SK-N-SH (cell line): ENCODE data around the gene HECW1. TPM values are rescaled to one million over a fixed set of nuclear protein-coding genes. Genes with fewer than 3 reads are reported as not detected.

Experiments
- CTCF ChIA-PET: fragments of 300-600, 350-600 bp; formaldehyde crosslinking; extraction: SDS; loops from one replicate; lab custom pipeline; 2021; lab: Yijun Ruan, JAX
- POLR2A ChIA-PET: fragments of 350-600 bp; sonication (Branson Sonifier 250); formaldehyde crosslinking; extraction: SDS; loops from one replicate; lab custom pipeline; 2020; ENCODE audit warnings: antibody characterized with exemption, inconsistent platforms; lab: Yijun Ruan, JAX
- DNase-seq: peaks from one replicate; pipeline ENCODE4 v3.0.0; 2012
- H2AFZ ChIP-seq: fragments of 200-600 bp; sonication (generic); 2 replicates; pipeline ENCODE4 v1.8.1; 2016; ENCODE audit warnings: antibody characterized with exemption, mild to moderate bottlenecking, low read depth
- H3F3A ChIP-seq: fragments of 200-600 bp; sonication (generic); replicated peaks from 2 replicates; pipeline ENCODE3; 2016; ENCODE audit warnings: antibody characterized with exemption, mild to moderate bottlenecking; ENCODE audit not compliant: insufficient read depth
- H3K27ac ChIP-seq, 2 experiments: fragments of 200-500 bp in 1 of 2; fragments of 200-600 bp in 1 of 2; sonication (Bioruptor generic) in 1 of 2; sonication (generic), shearing (Covaris generic) in 1 of 2; 2 replicates each; pipeline versions ENCODE4 v1.5.1 to v1.6.1; 2014 to 2016; ENCODE audit warnings: low read depth in 2 of 2, inconsistent platforms in 1 of 2, low read length in 1 of 2, mild to moderate bottlenecking in 1 of 2, mixed read lengths in 1 of 2
- H3K27me3 ChIP-seq: fragments of 200-600 bp; sonication (generic), shearing (Covaris generic); 2 replicates; pipeline ENCODE4 v1.6.1; 2016; ENCODE audit warnings: mixed run types; ENCODE audit not compliant: insufficient read depth
- H3K36me3 ChIP-seq, 2 experiments: fragments of 200-500 bp in 1 of 2; fragments of 200-600 bp in 1 of 2; sonication (Bioruptor generic) in 1 of 2; sonication (generic) in 1 of 2; replicated peaks in 1 of 2; 2 replicates each; pipeline versions ENCODE3 to v1.5.1; 2014 to 2016; ENCODE audit warnings: low read length in 1 of 2, mild to moderate bottlenecking in 1 of 2; ENCODE audit not compliant: insufficient read depth in 2 of 2, control insufficient read depth in 1 of 2
- H3K4me1 ChIP-seq, 2 experiments: fragments of 200-500 bp in 1 of 2; fragments of 200-600 bp in 1 of 2; sonication (Bioruptor generic) in 1 of 2; sonication (generic), shearing (Covaris generic) in 1 of 2; 2 replicates each; pipeline versions ENCODE4 v1.5.1 to v1.6.1; 2014 to 2016; ENCODE audit warnings: low read depth in 1 of 2, low read length in 1 of 2, mixed run types in 1 of 2; ENCODE audit not compliant: insufficient read depth in 2 of 2, control insufficient read depth in 1 of 2
- H3K4me2 ChIP-seq: fragments of 200-600 bp; sonication (generic), shearing (Covaris generic); 2 replicates; pipeline ENCODE4 v1.6.1; 2017; ENCODE audit warnings: mixed run types
- H3K4me3 ChIP-seq, 2 experiments: fragments of 200-500 bp in 1 of 2; fragments of 200-600 bp in 1 of 2; sonication (Bioruptor generic) in 1 of 2; sonication (generic), shearing (Covaris generic) in 1 of 2; 2 replicates each; pipeline versions ENCODE4 v1.5.1 to v1.8.1; 2014 to 2016; ENCODE audit warnings: low read depth in 2 of 2, inconsistent platforms in 1 of 2, low read length in 1 of 2, mild to moderate bottlenecking in 1 of 2, mixed read lengths in 1 of 2, moderate library complexity in 1 of 2
- H3K79me2 ChIP-seq: fragments of 200-600 bp; sonication (generic); 2 replicates; pipeline ENCODE4 v1.8.1; 2017; ENCODE audit warnings: mild to moderate bottlenecking; ENCODE audit not compliant: insufficient read depth
- H3K9ac ChIP-seq: fragments of 200-600 bp; sonication (generic); 2 replicates; pipeline ENCODE4 v1.6.1; 2017; ENCODE audit warnings: mixed run types
- H3K9me2 ChIP-seq: fragments of 200-600 bp; sonication (generic); 2 replicates; pipeline ENCODE4 v1.6.1; 2017; ENCODE audit warnings: mixed run types
- H3K9me3 ChIP-seq: fragments of 200-600 bp; sonication (generic); 2 replicates; pipeline ENCODE4 v1.6.1; 2017; ENCODE audit warnings: mixed run types, mild to moderate bottlenecking, moderate library complexity
- H4K20me1 ChIP-seq: fragments of 200-600 bp; sonication (generic); 2 replicates; pipeline ENCODE4 v1.6.1; 2017; ENCODE audit warnings: mild to moderate bottlenecking, mixed run types; ENCODE audit not compliant: insufficient read depth
- ELF1 ChIP-seq: IDR thresholded peaks from 2 replicates; pipeline ENCODE4 v1.4.0; 2012
- EZH2phosphoT487 ChIP-seq: fragments of 200-600 bp; sonication (generic); IDR thresholded peaks from 2 replicates; pipeline ENCODE4 v1.6.1; 2017; ENCODE audit warnings: low read depth, mixed run types, mild to moderate bottlenecking, antibody characterized with exemption, moderate library complexity, borderline replicate concordance
- FOXJ3 ChIP-seq: sonication (generic); formaldehyde crosslinking; IDR thresholded peaks from 2 replicates; pipeline ENCODE4 v1.5.1; 2020; ENCODE audit warnings: mild to moderate bottlenecking, missing genetic modification reagents
- GABPA ChIP-seq: IDR thresholded peaks from 2 replicates; pipeline ENCODE4 v1.4.0; 2012; ENCODE audit warnings: low read depth, mild to moderate bottlenecking
- GATA2 ChIP-seq: sonication (generic); formaldehyde crosslinking; IDR thresholded peaks from 2 replicates; pipeline ENCODE4 v1.5.0; 2020; ENCODE audit warnings: mild to moderate bottlenecking, missing genetic modification reagents
- MXI1 ChIP-seq: IDR thresholded peaks from 2 replicates; pipeline ENCODE4 v1.6.1; 2012; ENCODE audit warnings: mild to moderate bottlenecking, low read depth, low read length, improper control_type of control experiment
- NFIC ChIP-seq: IDR thresholded peaks from 2 replicates; pipeline ENCODE4 v1.4.0; 2012; ENCODE audit warnings: borderline replicate concordance
- RAD21 ChIP-seq: IDR thresholded peaks from 2 replicates; pipeline ENCODE4 v1.6.1; 2012; ENCODE audit warnings: mild to moderate bottlenecking, low read length
- RFX5 ChIP-seq: IDR thresholded peaks from 2 replicates; pipeline ENCODE4 v1.6.1; 2012; ENCODE audit warnings: mild to moderate bottlenecking, improper control_type of control experiment, low read length
- SMC3 ChIP-seq: IDR thresholded peaks from 2 replicates; pipeline ENCODE4 v1.6.1; 2012; ENCODE audit warnings: low read depth, low read length, improper control_type of control experiment
- TCF12 ChIP-seq: IDR thresholded peaks from 2 replicates; pipeline ENCODE4 v1.4.0; 2012
- YY1 ChIP-seq: IDR thresholded peaks from 2 replicates; pipeline ENCODE4 v1.4.0; 2012; ENCODE audit warnings: low read depth, mild to moderate bottlenecking
- WGBS: methylation state at CpG from one replicate; pipeline ENCODE4 v1.1.6; 2017; ENCODE audit warnings: low lambda C conversion rate; 5-methylcytosine and 5-hydroxymethylcytosine counted together
- polyA plus RNA-seq, 3 experiments: library from polyadenylated mRNA; depleted of rRNA; stranded (reverse); fragments of >200 nt; gene quantifications; 2 replicates each; pipeline ENCODE4 v1.2.3, GENCODE V29; 2012
- TF ChIP-seq, protein P1 (sequence below): fragments of 150-350 bp; IDR thresholded peaks from 2 replicates; pipeline ENCODE4 v1.6.1; 2017; ENCODE audit warnings: antibody characterized with exemption, low read length, low read depth, borderline replicate concordance
- TF ChIP-seq, protein P2 (sequence below): IDR thresholded peaks from 2 replicates; pipeline ENCODE4 v1.6.1; 2012; ENCODE audit warnings: mild to moderate bottlenecking, low read depth, low read length, moderate library complexity

HECW1 gene
- polyA plus RNA-seq, 1 of the 3 experiments (the other 2 are of a cell fraction): not detected

DNA sequence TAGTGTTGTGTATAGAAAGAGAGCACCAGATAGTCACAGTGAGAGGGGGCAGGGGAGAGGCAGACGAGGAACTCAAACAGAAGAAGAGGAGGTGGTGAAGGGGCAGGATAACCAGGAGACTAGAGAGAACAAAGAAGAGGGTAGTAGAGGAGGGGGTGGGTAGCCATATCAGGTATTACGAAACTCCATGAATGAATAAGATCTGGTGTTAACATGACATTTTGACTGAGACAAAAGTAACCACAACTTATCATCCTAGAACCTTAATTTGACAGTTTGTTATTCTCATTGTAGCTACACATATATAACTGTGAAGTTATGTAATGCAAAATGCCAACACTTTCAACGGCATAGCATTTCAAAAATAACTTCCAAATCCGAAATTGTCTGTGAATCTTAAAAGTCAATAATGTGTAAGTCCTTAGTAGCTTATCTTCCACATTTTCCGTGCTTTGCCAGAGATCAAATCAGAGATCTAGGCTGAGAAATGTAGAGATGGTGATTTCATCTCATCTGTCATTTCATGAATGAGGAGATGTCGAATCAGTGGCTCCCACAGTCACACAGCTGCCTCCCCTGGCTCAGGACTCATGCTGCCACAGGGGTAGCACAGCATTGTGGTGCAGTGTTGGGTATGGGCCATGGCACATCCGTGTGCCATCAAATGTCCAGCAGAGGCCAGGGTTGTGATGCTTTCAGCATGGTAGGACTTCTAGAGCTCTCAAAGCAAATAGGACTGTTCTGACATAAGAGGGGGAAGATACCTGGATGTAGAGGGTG lies 202.1 kb downstream of the HECW1 start:
- Histone ChIP-seq H3K4me2 (no peak overlapping the region), H3F3A (no peaks in the 10 kb centered on the region), H3K9me2 (no peaks in the 10 kb centered on the region), H3K9me3 (no peaks in the 10 kb centered on the region), H3K79me2 (no peaks in the 10 kb centered on the region), H2AFZ (no peak overlapping the region), H3K4me3 (no peak overlapping the region), H3K36me3 (no peaks in the 10 kb centered on the region), H3K27ac (no peak overlapping the region), H4K20me1 (no peaks in the 10 kb centered on the region), H3K4me1 (no peaks in the 10 kb centered on the region), H3K27me3 (no peaks in the 10 kb centered on the region; the same call in 1 of the 2 replicates), H3K9ac (no peak overlapping the region)
- POLR2A ChIA-PET: no interaction called here
- no peak for TF ChIP-seq TCF12
- TF ChIP-seq SMC3: no peak
- no peak for TF ChIP-seq NFIC
- no peak for TF ChIP-seq GABPA
- TF ChIP-seq RAD21: peak; percentile 13; the same call in 1 of the 2 replicates
- no peak for TF ChIP-seq EZH2phosphoT487
- TF ChIP-seq, protein P1, sequence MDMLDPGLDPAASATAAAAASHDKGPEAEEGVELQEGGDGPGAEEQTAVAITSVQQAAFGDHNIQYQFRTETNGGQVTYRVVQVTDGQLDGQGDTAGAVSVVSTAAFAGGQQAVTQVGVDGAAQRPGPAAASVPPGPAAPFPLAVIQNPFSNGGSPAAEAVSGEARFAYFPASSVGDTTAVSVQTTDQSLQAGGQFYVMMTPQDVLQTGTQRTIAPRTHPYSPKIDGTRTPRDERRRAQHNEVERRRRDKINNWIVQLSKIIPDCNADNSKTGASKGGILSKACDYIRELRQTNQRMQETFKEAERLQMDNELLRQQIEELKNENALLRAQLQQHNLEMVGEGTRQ: no peak
- CTCF ChIA-PET: interaction anchor here (0.5 to 1.6 kb wide), 5 partner anchors 33 to 428 kb away, joined by 3 to 5 read pairs (median 3); no protein-coding TSS in a partner anchor
- 24% methylated on average over 7 of the region's 7 CpGs for WGBS
- no peak for DNase-seq

DNA sequence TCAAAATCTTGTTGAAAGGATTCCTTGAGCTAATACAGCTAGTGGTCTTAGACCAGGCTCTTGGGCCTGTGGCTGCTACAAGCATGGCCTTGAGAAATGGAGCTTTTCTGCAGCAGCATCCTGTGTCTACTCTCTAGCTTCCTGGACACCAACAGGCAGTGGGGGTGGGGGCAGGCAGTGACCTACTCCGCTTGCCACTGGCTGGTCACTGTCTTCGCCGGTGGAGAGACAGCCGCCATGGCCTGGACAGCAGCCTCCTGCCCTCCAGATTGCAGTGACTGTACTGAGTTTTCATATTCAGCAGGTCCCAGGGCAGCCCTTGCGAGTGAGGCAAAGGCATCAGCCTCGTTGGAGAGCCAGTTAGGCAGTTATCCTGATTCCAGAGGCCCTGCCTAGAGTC lies 204.6 kb downstream of the HECW1 start:
- CTCF ChIA-PET: interaction anchor here (1.7 kb wide), 1 partner anchor 12 kb away, joined by 4 read pairs; no protein-coding TSS in a partner anchor
- Histone ChIP-seq H3K4me3 (no peak overlapping the region), H3K9me2 (no peaks in the 10 kb centered on the region), H4K20me1 (no peaks in the 10 kb centered on the region), H3K27ac (no peak overlapping the region), H3F3A (no peaks in the 10 kb centered on the region), H3K9me3 (no peaks in the 10 kb centered on the region), H3K79me2 (no peaks in the 10 kb centered on the region), H3K4me1 (no peaks in the 10 kb centered on the region), H3K36me3 (no peaks in the 10 kb centered on the region)
- WGBS: 17% methylated on average over 2 of the region's 6 CpGs
- DNase-seq: no peak
- TF ChIP-seq RFX5: no peak
- no peak for TF ChIP-seq FOXJ3
- no peak for TF ChIP-seq ELF1
- TF ChIP-seq YY1: no peak
- TF ChIP-seq GATA2: no peak
- no peak for TF ChIP-seq MXI1
- TF ChIP-seq, protein P2, sequence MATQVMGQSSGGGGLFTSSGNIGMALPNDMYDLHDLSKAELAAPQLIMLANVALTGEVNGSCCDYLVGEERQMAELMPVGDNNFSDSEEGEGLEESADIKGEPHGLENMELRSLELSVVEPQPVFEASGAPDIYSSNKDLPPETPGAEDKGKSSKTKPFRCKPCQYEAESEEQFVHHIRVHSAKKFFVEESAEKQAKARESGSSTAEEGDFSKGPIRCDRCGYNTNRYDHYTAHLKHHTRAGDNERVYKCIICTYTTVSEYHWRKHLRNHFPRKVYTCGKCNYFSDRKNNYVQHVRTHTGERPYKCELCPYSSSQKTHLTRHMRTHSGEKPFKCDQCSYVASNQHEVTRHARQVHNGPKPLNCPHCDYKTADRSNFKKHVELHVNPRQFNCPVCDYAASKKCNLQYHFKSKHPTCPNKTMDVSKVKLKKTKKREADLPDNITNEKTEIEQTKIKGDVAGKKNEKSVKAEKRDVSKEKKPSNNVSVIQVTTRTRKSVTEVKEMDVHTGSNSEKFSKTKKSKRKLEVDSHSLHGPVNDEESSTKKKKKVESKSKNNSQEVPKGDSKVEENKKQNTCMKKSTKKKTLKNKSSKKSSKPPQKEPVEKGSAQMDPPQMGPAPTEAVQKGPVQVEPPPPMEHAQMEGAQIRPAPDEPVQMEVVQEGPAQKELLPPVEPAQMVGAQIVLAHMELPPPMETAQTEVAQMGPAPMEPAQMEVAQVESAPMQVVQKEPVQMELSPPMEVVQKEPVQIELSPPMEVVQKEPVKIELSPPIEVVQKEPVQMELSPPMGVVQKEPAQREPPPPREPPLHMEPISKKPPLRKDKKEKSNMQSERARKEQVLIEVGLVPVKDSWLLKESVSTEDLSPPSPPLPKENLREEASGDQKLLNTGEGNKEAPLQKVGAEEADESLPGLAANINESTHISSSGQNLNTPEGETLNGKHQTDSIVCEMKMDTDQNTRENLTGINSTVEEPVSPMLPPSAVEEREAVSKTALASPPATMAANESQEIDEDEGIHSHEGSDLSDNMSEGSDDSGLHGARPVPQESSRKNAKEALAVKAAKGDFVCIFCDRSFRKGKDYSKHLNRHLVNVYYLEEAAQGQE: no peak
- TF ChIP-seq, all 33 proteins: peak for 0
- peaks cover 6% of the 10 kb centered on the region for H3K27me3 ChIP-seq
- H3K9ac ChIP-seq: no peak overlapping the region
- no peak overlapping the region for H3K4me2 ChIP-seq
- POLR2A ChIA-PET: interaction anchor here (0.7 kb wide), 1 partner anchor 94 kb away, joined by 3 read pairs; no protein-coding TSS in a partner anchor
- H2AFZ ChIP-seq: no peak overlapping the region
